T-cell (primary cell): ENCODE data around the gene GSTA1. TPM values are rescaled to one million over a fixed set of nuclear protein-coding genes. Genes with fewer than 3 reads are reported as not detected.
A peak's percentile ranks its signal among the peaks of the same experiment; 100 is the strongest.
"Not testable (repeated sequence)": the region's sequence is repeated elsewhere in the genome, so short reads cannot be mapped to it uniquely, and the experiment has no call there.

ENCODE experiments used
- ATAC-seq, 4 experiments: fragments of 200-7000 bp in 3 of 4; fragments of 150-1000 bp in 1 of 4; cut with Tn5 transposase; replicated peaks in 1 of 4; 1 replicate in 3 of 4; 2 replicates in 1 of 4; pipeline ENCODE4 v1.10.0; 2021; ENCODE audit warnings: moderate library complexity in 3 of 4, mild to moderate bottlenecking in 2 of 4, moderate number of reproducible peaks in 1 of 4
- CTCF ChIA-PET, 2 donors: fragments of 300-600 bp; sonication (Branson Sonifier 250); formaldehyde crosslinking; loops; one replicate each; lab custom pipeline; 2022; ENCODE audit warnings: antibody characterized with exemption in 2 of 2; lab: Charles Lee
- POLR2A ChIA-PET, 2 donors: fragments of 300-600 bp; sonication (Branson Sonifier 250); formaldehyde crosslinking; loops; one replicate each; lab custom pipeline; 2022; ENCODE audit warnings: antibody characterized with exemption in 2 of 2; lab: Charles Lee
- DNase-seq, 35 experiments: peaks; one replicate each; pipeline versions ENCODE4 v3.0.0 to v3.0.0-alpha.2; 2013 to 2023
- H3K27ac ChIP-seq: one replicate; pipeline ENCODE4 v1.5.1; 2013; ENCODE audit warnings: low read length
- H3K27me3 ChIP-seq, 2 experiments: replicated peaks in 1 of 2; 1 replicate in 1 of 2; 2 replicates in 1 of 2; pipeline versions ENCODE4 v1.6.1 to v1.7.0; 2013; ENCODE audit warnings: low read length in 1 of 2, mixed read lengths in 1 of 2; ENCODE audit not compliant: control insufficient read depth in 2 of 2, insufficient read depth in 2 of 2; ENCODE audit errors: extremely low read depth in 1 of 2
- H3K36me3 ChIP-seq, 2 donors: 1 replicate in 1 of 2; 2 replicates in 1 of 2; pipeline versions ENCODE4 v1.6.1 to v1.7.0; 2013; ENCODE audit warnings: low read length in 1 of 2; ENCODE audit not compliant: control insufficient read depth in 2 of 2, insufficient read depth in 1 of 2; ENCODE audit errors: extremely low read depth in 1 of 2
- H3K4me1 ChIP-seq, 2 experiments: 1 replicate in 1 of 2; 2 replicates in 1 of 2; pipeline versions ENCODE4 v1.6.1 to v1.7.0; 2013; ENCODE audit warnings: low read length in 2 of 2, mixed read lengths in 1 of 2; ENCODE audit not compliant: insufficient read depth in 2 of 2, control insufficient read depth in 1 of 2; ENCODE audit errors: extremely low read depth in 1 of 2
- H3K4me3 ChIP-seq, 2 donors: 1 replicate in 1 of 2; 2 replicates in 1 of 2; pipeline versions ENCODE4 v1.5.1 to v1.7.0; 2013; ENCODE audit warnings: mild to moderate bottlenecking in 2 of 2, low read length in 1 of 2, moderate library complexity in 1 of 2; ENCODE audit not compliant: control insufficient read depth in 1 of 2; ENCODE audit errors: extremely low read depth in 1 of 2
- H3K9me3 ChIP-seq: 2 replicates; pipeline ENCODE4 v1.7.0; 2013
- H3K27ac Mint-ChIP-seq, 2 donors: one replicate each; pipeline ENCODE4 v1.8.0; 2020 to 2021; ENCODE audit warnings: mild to moderate bottlenecking in 2 of 2, mixed read lengths in 2 of 2
- H3K27me3 Mint-ChIP-seq, 2 donors: one replicate each; pipeline ENCODE4 v1.8.0; 2021 to 2022; ENCODE audit warnings: mixed read lengths in 2 of 2
- H3K36me3 Mint-ChIP-seq: one replicate; pipeline ENCODE4 v1.8.0; 2021; ENCODE audit warnings: mixed read lengths
- H3K4me1 Mint-ChIP-seq, 3 donors: one replicate each; pipeline ENCODE4 v1.8.0; 2020 to 2022; ENCODE audit warnings: mixed read lengths in 3 of 3, mild to moderate bottlenecking in 1 of 3
- H3K4me3 Mint-ChIP-seq, 3 donors: one replicate each; pipeline ENCODE4 v1.8.0; 2020 to 2022; ENCODE audit warnings: mild to moderate bottlenecking in 3 of 3, mixed read lengths in 3 of 3, moderate library complexity in 3 of 3
- H3K9me3 Mint-ChIP-seq, 3 donors: one replicate each; pipeline ENCODE4 v1.8.0; 2020 to 2022; ENCODE audit warnings: mixed read lengths in 3 of 3
- WGBS: methylation state at CpG from one replicate; pipeline ENCODE4 v1.1.5; 2013; ENCODE audit warnings: missing lambda C conversion rate; ENCODE audit not compliant: insufficient coverage; 5-methylcytosine and 5-hydroxymethylcytosine counted together
- total RNA-seq, 35 experiments: library from RNA in 6 of 35; stranded (reverse) in 6 of 35; fragments of 120-200 nt in 1 of 35; gene quantifications; one replicate each; pipeline versions ENCODE4 v1.2.1 to v1.2.4 and lab custom pipeline; 2013 to 2026

GSTA1 gene
- total RNA-seq (1 to 10 TPM in 2 of 5 donors, under 1 TPM in 1, not detected in 2; 0.82 to 1.2 (median 1.1) TPM), total RNA-seq (lab: John Stamatoyannopoulos, UW) (0 to 0.09 (median 0) reads per million in 29 experiments)
- 3.1 TPM for total RNA-seq (2013)

GRCh38 chr6:52803668-52804255, at the start of gene GSTA1:
TSS of gene GSTA1 (minus strand) at chr6:52803816. CDS start at chr6:52799267, 4,549 bp downstream.
- DNase-seq, H3K36me3 Mint-ChIP-seq, H3K4me1 ChIP-seq, POLR2A ChIA-PET, H3K9me3 ChIP-seq, H3K36me3 ChIP-seq, H3K4me3 ChIP-seq, H3K4me3 Mint-ChIP-seq, H3K27ac ChIP-seq, H3K27me3 ChIP-seq, H3K4me1 Mint-ChIP-seq, H3K9me3 Mint-ChIP-seq, CTCF ChIA-PET, H3K27ac Mint-ChIP-seq, ATAC-seq: not testable (repeated sequence)
- peaks cover 38% of the 10 kb centered on the region in 2 donors for H3K27me3 Mint-ChIP-seq
- no CpG with 5 or more reads among the region's 5 CpGs for WGBS

DNA sequence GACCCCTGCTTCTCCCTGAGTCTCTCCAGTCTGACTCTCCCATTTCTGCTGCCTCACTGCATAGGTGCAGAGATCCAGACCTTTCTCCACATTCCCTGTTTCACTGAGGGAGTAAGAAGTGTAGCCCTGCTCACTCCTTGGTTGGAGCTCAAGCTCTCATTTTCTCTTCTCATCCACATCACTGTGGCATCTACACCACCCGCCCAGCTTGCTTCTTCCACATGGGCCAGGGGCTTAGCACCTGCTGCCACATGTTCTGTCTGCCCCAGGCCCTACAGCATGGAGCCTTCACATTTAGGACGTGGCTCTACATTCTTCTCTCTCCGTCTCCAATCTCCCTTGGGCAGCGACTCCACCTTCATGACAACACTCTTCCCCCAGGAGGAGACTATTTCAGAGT, 45.5 kb upstream of the GSTA1 start:
- H3K4me3 ChIP-seq = no peak overlapping the region
- peaks cover 25 to 26% of the 10 kb centered on the region in 2 donors for H3K27me3 Mint-ChIP-seq
- ATAC-seq (no peak), DNase-seq (no peak)
- no peaks in the 10 kb centered on the region for H3K4me1 Mint-ChIP-seq
- ChIA-PET POLR2A (no interaction called here), CTCF (no interaction called here)
- no peak overlapping the region for H3K27ac ChIP-seq
- no peak overlapping the region for H3K27ac Mint-ChIP-seq
- H3K4me1 ChIP-seq = no peaks in the 10 kb centered on the region
- peaks cover 0 to 5% (median 0%) of the 10 kb centered on the region in 3 donors for H3K9me3 Mint-ChIP-seq
- 69% methylated on average over 4 of the region's 4 CpGs for WGBS
- H3K36me3 ChIP-seq = no peaks in the 10 kb centered on the region
- H3K9me3 ChIP-seq = no peaks in the 10 kb centered on the region
- H3K27me3 ChIP-seq = peaks cover 0 to 4% of the 10 kb centered on the region in 2 experiments
- H3K4me3 Mint-ChIP-seq = no peak overlapping the region
- H3K36me3 Mint-ChIP-seq = no peaks in the 10 kb centered on the region

DNA sequence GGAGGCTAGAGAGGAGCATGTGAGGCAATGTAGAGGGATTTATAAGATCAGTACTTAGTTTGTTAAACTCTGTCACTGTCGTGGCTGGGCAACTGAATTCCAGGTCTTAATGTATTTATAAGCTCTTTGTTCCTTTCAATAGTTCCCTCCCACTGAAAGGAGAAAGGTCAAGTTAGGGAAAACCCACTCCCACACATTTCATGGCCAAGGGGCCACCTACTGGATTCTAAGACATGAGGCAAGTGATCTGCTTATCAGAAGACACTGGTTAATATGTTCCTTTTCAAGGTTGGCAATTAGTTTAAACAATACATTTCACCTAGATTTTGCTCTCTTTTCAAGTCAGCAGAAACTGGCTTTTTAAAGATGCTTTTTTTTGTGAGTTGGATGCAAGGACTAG, 42.4 kb upstream of the GSTA1 start:
- Mint-ChIP-seq H3K27ac (no peak overlapping the region), H3K4me1 (no peaks in the 10 kb centered on the region), H3K36me3 (no peaks in the 10 kb centered on the region), H3K27me3 (peaks cover 5 to 10% of the 10 kb centered on the region in 2 donors), H3K9me3 (peaks cover 0 to 5% (median 0%) of the 10 kb centered on the region in 3 donors), H3K4me3 (no peak overlapping the region)
- Histone ChIP-seq H3K4me1 (no peaks in the 10 kb centered on the region), H3K36me3 (no peaks in the 10 kb centered on the region), H3K27me3 (peaks cover 0 to 4% of the 10 kb centered on the region in 2 experiments), H3K27ac (no peak overlapping the region), H3K9me3 (no peaks in the 10 kb centered on the region), H3K4me3 (no peak overlapping the region)
- no peak for DNase-seq
- ATAC-seq = no peak
- ChIA-PET POLR2A (no interaction called here), CTCF (interaction anchor here in 1 of 2 donors (0.8 kb wide), 1 partner anchor 14 kb away, joined by 3 read pairs; no protein-coding TSS in a partner anchor)
- WGBS = no CpG with 5 or more reads among the region's 1 CpG

- Mint-ChIP-seq H3K27ac (peak overlapping the region in 1 of 2 donors; percentile 12), H3K4me1 (no peaks in the 10 kb centered on the region), H3K27me3 (peaks cover 13 to 17% of the 10 kb centered on the region in 2 donors), H3K9me3 (peaks cover 0 to 5% (median 0%) of the 10 kb centered on the region in 3 donors), H3K4me3 (no peak overlapping the region), H3K36me3 (no peaks in the 10 kb centered on the region)
- H3K4me1 ChIP-seq = no peaks in the 10 kb centered on the region
- H3K36me3 ChIP-seq = no peaks in the 10 kb centered on the region
- H3K9me3 ChIP-seq = no peaks in the 10 kb centered on the region
- ChIA-PET CTCF (no interaction called here), POLR2A (no interaction called here)
- H3K4me3 ChIP-seq = no peak overlapping the region
- ATAC-seq (no peak), DNase-seq (no peak)
- peaks cover 0 to 7% of the 10 kb centered on the region in 2 experiments for H3K27me3 ChIP-seq
- no peak overlapping the region for H3K27ac ChIP-seq
- WGBS = no CpG with 5 or more reads among the region's 4 CpGs
Measured at GRCh38 chr6:52843605-52844004, 40.0 kb upstream of the GSTA1 start.

DNA sequence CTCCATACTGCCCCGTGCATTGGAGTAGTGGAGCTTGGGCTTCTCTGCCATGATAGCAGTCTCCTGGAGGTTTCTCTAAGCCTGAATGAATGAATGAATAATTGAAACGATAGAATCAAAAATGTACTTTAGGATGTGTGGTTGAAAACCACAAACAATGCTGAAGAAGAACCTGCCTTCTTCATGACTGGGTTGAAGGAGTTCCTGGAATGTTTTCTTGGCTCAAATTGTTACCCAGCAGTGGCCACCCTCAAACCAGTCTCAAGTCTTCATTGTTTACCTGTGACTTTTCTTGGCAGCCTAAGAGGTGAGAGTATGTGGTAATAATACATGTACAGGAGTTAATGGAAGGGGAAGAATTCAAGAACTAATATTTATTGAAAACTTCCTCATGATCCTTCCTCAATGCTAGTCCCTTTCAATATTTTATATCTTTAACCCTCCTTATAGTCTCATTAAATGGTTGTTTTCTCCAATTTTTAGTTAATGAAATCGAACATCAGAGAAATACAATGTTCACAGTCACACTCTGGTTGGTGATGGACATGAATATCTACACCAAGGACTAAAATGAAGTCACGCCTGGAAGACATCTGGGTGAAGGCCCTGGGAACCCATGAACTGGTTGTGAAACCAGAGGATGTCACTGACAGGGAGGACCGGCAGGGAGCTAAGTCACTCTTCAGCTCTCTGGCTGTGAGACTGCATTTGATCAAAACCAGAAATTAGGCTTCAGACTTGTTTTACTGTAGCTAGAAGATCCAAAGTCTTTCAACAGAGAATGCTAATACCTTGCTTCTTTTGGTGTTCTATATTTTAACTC, 37.4 kb upstream of the GSTA1 start, which contains the start of gene GSTA5:
GSTA5 (minus strand) TSS at position 51 of the 823 bp plus-strand sequence.
- POLR2A ChIA-PET = no interaction called here
- no peak within 1 kb of the TSS for H3K4me3 Mint-ChIP-seq

DNA sequence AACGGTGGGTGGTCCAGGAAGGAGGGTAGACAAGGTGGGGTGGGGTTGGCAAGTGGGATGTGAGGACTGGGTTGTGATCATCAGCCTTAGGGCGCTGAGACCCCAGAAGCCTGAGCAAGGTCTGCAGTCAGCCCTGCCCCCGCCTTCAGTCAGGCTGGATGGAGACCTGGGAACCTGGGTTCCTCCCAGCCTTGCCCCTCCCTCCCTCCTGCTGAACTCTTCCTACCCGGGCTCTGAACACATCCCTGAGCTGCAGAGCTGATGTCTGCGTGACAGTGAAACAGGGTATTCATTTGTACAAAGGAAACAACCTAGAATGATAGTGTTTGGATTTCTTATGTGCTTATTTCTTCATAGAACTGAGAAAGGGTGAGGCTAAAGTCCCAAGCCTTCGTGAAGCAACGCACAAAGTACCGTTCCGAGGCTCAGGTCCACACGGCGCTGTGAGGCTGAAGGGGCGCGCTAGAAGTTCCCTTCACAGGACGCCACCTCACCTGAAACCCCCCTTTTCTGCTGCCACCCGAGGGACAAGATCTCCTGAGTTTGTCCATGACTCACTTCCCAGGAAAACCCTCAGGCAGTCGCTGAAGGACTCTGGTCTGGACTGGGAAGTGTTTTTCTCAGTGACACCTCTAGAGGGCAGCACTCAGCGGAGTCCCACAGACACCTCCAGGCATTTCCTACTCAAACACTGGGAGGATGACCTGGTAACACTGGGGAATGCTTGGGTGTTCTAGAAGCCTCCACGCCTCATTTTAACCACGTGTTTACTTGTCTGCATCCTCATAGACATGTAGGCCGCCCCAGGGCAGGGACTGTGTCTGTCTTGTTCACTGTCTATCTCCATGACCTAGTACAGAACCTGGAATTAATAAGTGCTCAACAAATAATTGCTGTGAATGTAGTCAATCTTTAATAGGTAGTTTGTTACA, 35.8 kb upstream of the GSTA1 start:
- ATAC-seq (peak; percentile 56 to 73 (median 63)), DNase-seq (peak in 26 of 35 experiments; percentile 5 to 63 (median 25))
- no peaks in the 10 kb centered on the region for H3K4me1 Mint-ChIP-seq
- no peak overlapping the region for H3K4me3 Mint-ChIP-seq
- peaks cover 36 to 42% of the 10 kb centered on the region in 2 donors for H3K27me3 Mint-ChIP-seq
- CTCF ChIA-PET = no interaction called here
- Histone ChIP-seq H3K9me3 (no peaks in the 10 kb centered on the region), H3K4me3 (no peak overlapping the region), H3K36me3 (no peaks in the 10 kb centered on the region), H3K4me1 (no peaks in the 10 kb centered on the region), H3K27ac (no peak overlapping the region), H3K27me3 (peaks cover 0 to 7% of the 10 kb centered on the region in 2 experiments)
- 77% methylated on average over 11 of the region's 20 CpGs for WGBS
- POLR2A ChIA-PET = no interaction called here
- H3K9me3 Mint-ChIP-seq = no peaks in the 10 kb centered on the region
- H3K27ac Mint-ChIP-seq = no peak overlapping the region
- no peaks in the 10 kb centered on the region for H3K36me3 Mint-ChIP-seq

More for the DNA sequence above, 37.4 kb upstream of the GSTA1 start, which contains the start of gene GSTA5:
- no peaks in the 10 kb centered on the region for H3K9me3 Mint-ChIP-seq
- ATAC-seq (no peak), DNase-seq (no peak)
- H3K4me1 Mint-ChIP-seq = no peaks in the 10 kb centered on the region
- no peaks in the 10 kb centered on the region for H3K36me3 ChIP-seq
- no peaks in the 10 kb centered on the region for H3K4me1 ChIP-seq
- H3K27me3 ChIP-seq = peaks cover 0 to 7% of the 10 kb centered on the region in 2 experiments
- H3K27ac ChIP-seq = no peak within 1 kb of the TSS
- H3K4me3 ChIP-seq = no peak within 1 kb of the TSS
- peaks cover 29 to 30% of the 10 kb centered on the region in 2 donors for H3K27me3 Mint-ChIP-seq
- H3K9me3 ChIP-seq = no peaks in the 10 kb centered on the region
- no peak within 1 kb of the TSS for H3K27ac Mint-ChIP-seq
- H3K36me3 Mint-ChIP-seq = no peaks in the 10 kb centered on the region
- CTCF ChIA-PET = no interaction called here
- 80% methylated on average over 2 of the region's 5 CpGs for WGBS
